Brain microvascular endothelial cell (primary cell): ENCODE measurements around the gene CDS2.
A peak's percentile ranks its signal among the peaks of the same experiment; 100 is the strongest.

Experiments used
- DNase-seq: peaks from one replicate; pipeline ENCODE4 v3.0.0-alpha.2; 2020
- H3K27ac ChIP-seq: fragments of 250-450 bp; sonication (Bioruptor Pico); 2 replicates; pipeline ENCODE4 v1.5.1; 2020; ENCODE audit warnings: mild to moderate bottlenecking, moderate library complexity
- H3K27me3 ChIP-seq: fragments of 250-450 bp; sonication (Bioruptor Pico); replicated peaks from 2 replicates; pipeline ENCODE4 v1.5.1; 2020; ENCODE audit warnings: mild to moderate bottlenecking
- H3K36me3 ChIP-seq: fragments of 250-450 bp; sonication (Bioruptor Pico); replicated peaks from 2 replicates; pipeline ENCODE4 v1.5.1; 2020; ENCODE audit warnings: mild to moderate bottlenecking
- H3K4me3 ChIP-seq: 2 replicates; pipeline ENCODE4 v1.5.1; 2011; ENCODE audit warnings: low read depth, mild to moderate bottlenecking, control low read depth, low read length, moderate library complexity
- CTCF ChIP-seq: IDR thresholded peaks from 2 replicates; pipeline ENCODE4 v1.5.1; 2011; ENCODE audit warnings: low read depth, mild to moderate bottlenecking, moderate library complexity, low read length, control low read depth, inconsistent platforms; ENCODE audit errors: missing control alignments
- in situ Hi-C: cut with HindIII; loops from 2 replicates; pipeline ENCODE4 v1.10.0; 2017; ENCODE audit warnings: low sequenced_read_pairs, low pct_ligation_motif_present

The CDS2 gene

GRCh38 chr20:5198651-5198924, 71.8 kb downstream of the CDS2 start:
- peaks cover 5% of the 10 kb centered on the region for H3K36me3 ChIP-seq
- H3K27me3 ChIP-seq: no peaks in the 10 kb centered on the region
- in situ Hi-C loops: no loop called here
- H3K4me3 ChIP-seq: no peak overlapping the region
- no peak for TF ChIP-seq CTCF
- no peak overlapping the region for H3K27ac ChIP-seq
- no peak for DNase-seq

- in situ Hi-C loops: no loop called here
- Histone ChIP-seq H3K27ac (no peak overlapping the region), H3K36me3 (peaks cover 2% of the 10 kb centered on the region), H3K4me3 (no peak overlapping the region), H3K27me3 (no peaks in the 10 kb centered on the region)
- no peak for TF ChIP-seq CTCF
- no peak for DNase-seq
Measured at GRCh38 chr20:5203380-5203779, 76.6 kb downstream of the CDS2 start.

- Histone ChIP-seq H3K4me3 (no peak overlapping the region), H3K27me3 (no peaks in the 10 kb centered on the region), H3K27ac (no peak overlapping the region), H3K36me3 (no peaks in the 10 kb centered on the region)
- in situ Hi-C loops: no loop called here
- peak; percentile 99 for TF ChIP-seq CTCF
- DNase-seq: peak; percentile 75
Measured at GRCh38 chr20:5205348-5206210, 78.8 kb downstream of the CDS2 start.

DNA sequence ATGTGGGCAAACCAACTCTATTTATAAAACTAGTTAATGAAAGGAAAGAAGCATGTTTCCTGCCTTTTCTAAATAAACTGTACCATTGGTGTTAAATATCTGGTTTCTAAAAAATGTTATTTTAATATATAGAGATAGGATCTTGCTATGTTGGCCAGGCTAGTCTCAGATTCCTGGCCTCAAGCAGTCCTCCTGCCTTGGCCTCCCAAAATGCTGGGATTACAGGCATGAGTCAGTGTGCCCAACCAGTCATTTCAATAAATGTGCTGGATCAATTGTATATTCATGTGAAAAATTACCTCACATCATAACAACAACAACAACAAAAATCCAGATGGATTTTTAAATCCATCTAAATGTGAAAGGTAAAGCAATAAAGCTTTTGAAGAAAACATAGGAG, 80.3 kb downstream of the CDS2 start:
- in situ Hi-C loops: no loop called here
- Histone ChIP-seq H3K27me3 (no peaks in the 10 kb centered on the region), H3K36me3 (no peaks in the 10 kb centered on the region), H3K27ac (no peak overlapping the region), H3K4me3 (no peak overlapping the region)
- TF ChIP-seq CTCF: no peak
- no peak for DNase-seq

DNA sequence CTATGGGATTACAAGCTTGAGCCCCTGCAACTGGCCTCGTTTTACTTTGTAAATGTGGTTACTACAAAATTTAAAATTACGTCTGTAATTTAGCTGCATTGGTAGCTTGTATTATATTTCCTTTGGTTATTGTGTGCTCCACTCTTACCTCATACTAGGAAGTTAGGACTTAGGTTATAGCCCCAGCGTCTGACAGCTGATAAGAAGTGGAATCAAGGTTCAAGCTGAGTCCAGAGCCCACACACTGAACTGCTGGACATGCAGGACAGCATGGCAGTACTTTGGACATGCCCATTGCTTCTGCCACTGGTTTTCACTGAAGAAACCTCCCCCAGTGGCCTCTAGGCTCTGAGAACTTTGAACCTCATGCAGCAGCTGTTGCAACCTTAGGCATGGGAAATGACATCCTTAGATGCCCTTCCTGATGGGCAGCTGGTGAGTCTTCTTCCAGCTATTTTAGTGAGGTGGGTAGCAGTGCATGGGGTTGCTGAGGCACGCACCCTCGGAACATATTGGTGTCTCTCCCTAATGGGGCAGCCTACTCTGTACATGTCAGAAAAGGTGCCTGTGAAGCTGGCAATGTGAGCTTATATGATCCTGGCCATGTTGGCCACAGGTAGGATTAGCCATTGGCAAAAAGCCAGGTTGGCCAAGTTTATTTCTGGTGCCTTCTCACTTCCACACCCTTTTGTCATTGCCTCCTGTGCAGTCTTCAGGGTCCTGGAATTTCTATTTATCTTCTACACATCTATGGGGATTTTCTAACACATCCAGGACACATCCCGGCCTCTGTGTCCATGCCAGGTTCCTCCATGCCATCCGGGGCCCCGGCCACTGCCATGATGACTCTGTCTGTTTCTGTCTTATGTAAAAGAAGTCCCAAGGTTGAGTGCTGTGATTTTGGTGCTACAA, 85.3 kb downstream of the CDS2 start:
- Histone ChIP-seq H3K27ac (no peak overlapping the region), H3K27me3 (no peaks in the 10 kb centered on the region), H3K36me3 (no peaks in the 10 kb centered on the region), H3K4me3 (no peak overlapping the region)
- no peak for TF ChIP-seq CTCF
- in situ Hi-C loops: no loop called here
- no peak for DNase-seq
